GM21786 (cell line): ENCODE data around the gene PDZRN3.

Source experiments
- ATAC-seq: cut with Tn5 transposase; IDR thresholded peaks from one replicate; pipeline ENCODE4 v1.9.1; 2021; ENCODE audit not compliant: unreplicated experiment

PDZRN3 gene

GRCh38 chr3:73624821-73625665 is at the start of gene PDZRN3:
TSS of gene PDZRN3 (minus strand) at chr3:73624941.
- no peak for ATAC-seq

DNA sequence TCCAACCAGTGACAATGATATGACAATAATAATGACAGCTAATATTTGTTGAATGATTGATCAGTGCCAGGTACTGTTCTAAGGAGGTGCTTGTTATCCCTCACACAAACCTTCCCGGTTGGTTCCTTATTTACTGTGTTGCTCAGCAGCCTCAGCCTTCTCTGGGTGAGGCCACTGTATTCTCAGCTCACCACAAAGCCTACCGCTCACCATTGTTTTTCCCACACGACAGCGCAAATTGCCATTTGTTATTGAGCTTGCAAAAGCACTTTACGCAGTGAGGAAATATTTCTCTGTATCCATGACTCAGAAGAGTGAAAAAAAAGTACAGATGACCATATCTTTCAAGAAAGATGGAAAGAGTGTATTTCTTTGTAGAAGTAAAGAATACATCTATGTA is 49.5 kb upstream of the PDZRN3 start:
- no peak for ATAC-seq

GRCh38 chr3:73669260-73669659 is 44.5 kb upstream of the PDZRN3 start:
- no peak for ATAC-seq

DNA sequence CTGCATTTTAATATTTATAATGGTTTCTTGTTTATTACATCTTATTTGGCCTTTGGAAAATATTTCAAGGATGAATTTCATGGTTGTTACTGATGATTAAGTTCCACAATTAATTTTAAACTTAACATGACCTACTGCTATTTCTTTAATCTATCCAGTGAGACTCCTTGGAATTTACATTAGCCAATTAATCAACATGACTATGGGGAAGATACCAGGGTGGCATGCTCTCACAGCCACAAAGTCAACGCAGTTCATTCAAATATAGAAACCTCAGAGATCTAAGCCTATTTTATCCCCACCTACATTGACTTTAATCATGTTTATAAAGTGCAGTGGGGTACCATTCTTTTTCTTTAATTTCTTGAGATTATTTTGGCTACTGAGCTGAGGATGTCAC is 43.6 kb upstream of the PDZRN3 start:
- ATAC-seq, result no peak

DNA sequence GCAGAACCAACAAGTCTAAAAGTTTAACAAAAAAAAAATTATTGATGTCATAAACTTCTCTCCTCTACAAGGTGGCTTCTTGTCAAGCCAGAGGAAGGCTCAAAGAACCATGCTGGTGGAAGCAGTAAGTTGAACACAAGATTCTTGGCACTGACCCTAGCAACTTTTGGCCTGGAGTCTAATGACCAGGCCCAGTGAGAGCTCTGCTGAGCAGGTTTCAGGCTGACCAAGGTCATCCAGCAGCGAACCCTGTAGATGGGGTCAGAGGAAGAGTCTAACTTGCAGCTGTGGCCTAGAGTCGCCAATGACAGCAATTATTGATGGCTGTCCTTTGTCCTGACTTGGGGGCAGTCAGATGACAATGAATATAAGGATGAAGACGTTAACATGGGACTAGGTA is 43.1 kb upstream of the PDZRN3 start:
- no peak for ATAC-seq

DNA sequence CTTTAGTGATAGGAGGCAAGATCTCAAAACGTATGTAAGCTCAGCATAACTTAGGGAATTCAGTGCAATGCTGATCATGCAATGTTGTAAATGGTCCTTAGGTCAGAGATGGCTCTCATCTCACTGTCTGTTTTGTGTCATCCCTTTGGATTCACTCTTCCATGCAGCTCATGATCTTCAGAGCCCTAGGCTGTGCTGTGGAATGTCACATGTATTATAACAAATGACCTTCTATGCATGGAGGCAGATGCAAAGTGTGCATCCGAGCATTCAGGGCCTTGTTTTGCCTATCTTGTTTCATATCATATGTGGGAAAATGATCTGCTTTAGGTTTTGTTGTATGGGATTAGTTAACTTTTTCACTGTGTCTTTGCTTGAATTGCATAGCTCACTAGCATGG is 40.5 kb upstream of the PDZRN3 start:
- ATAC-seq, result no peak

DNA sequence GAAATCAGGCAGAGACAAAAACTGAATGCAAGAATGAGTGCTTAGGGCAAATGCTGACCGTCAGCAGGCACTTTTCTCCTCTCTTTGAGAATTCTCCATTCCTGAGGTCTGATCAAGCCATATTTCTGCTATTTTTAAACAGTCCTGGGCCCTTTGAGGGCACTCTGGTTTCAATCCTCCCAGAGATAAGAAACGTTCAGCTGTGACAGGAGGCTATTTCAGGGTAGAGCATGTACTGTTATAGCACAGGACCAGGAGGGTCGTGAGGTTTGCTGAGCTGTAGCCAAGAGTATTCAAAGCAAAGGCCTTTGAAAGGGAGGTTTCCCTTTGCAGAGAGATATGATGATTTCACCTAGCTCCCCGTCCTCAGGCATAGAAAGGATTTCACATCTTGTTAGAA is 39.6 kb upstream of the PDZRN3 start:
- no peak for ATAC-seq

GRCh38 chr3:73663495-73663894 is 38.8 kb upstream of the PDZRN3 start:
- no peak for ATAC-seq

- ATAC-seq, result no peak
Observed at GRCh38 chr3:73661265-73661664, 36.5 kb upstream of the PDZRN3 start.

- ATAC-seq, result no peak
Observed at GRCh38 chr3:73658227-73658626, 33.5 kb upstream of the PDZRN3 start.

DNA sequence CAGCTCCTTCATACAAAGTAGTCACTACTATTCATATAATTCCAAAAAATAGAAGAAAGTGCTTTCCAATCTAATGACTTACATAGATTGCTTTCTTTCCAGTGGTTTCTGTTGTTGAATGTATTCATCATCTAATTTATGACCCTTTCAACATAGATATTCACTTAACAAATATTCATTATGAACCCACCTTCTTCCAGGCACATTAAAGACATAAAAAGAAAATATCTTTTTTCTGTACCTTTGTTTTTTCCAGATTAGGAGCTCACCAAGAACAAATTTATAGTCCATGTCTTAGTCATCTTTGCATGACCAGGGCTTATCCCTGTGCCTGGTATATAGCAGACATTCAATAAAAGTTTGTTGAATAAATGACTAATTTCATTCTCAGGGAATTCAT is 32.4 kb upstream of the PDZRN3 start:
- no peak for ATAC-seq

DNA sequence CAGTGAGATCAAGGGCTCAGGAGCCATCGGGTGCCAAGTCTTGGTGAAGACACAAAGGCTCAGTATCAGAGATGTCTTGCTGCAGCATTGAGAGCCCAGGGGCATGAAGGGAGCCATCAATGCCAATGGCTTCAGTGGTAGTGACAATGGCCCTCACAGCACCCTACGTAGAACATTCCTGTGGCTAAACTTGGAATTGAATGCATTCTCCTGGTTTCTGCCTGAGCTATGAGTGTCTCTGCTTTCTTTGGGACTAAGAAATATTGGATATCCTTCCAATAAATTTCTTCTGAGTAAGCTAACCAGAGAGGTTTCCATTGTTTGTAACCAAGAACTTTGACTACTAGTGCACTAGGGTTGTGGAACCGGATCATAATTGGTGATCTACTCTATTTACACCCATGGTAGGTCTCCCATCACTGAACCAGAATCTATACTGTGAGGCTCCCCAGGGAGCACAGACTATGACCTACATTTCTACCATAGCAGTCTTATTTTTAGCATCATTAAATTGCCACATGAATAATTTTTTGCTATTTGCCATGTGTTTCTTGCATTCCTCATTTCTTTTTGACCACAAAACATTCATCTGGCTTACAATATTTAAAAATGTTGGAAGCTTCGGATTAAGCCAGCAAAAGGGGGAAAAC is 31.6 kb upstream of the PDZRN3 start:
- ATAC-seq, result no peak

DNA sequence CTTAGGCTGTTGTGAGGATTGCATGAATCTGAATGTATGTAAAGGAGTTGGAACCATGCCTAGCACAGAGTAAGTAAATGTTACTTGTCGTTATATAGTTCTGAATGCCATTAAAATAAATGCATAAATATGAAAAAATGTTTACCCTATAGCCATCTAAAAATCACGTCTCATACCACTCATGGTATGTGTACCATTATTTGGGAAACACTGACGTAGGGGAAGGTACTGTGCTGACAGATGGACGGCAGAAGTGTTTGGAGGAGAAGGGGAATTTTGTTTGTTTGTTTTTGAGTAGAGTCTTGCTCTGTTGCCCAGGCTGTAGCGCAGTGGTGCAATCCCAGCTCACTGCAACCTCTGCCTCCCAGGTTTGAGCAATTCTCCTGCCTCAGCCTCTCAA is 30.5 kb upstream of the PDZRN3 start:
- no peak for ATAC-seq

- no peak for ATAC-seq
Observed at GRCh38 chr3:73653877-73654276, 29.1 kb upstream of the PDZRN3 start.

DNA sequence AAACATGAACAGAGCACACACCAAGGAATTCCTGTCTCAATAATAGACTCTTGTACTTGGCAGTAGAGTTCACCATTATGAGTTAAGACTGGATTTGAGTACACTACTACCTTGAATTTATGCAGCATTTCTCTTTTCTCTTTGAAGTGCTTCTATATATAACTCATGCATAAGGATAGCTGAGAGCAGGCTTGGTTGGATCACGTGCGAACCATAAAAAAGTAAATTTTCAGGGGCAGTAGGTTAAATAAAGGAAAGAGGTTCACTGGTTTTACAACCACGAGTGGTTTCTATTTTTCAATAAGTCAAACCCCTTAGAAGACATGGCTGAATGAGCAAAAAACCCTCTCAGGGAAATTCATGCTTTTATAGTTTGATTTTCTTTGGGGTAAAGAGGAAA is 28.6 kb upstream of the PDZRN3 start:
- no peak for ATAC-seq

DNA sequence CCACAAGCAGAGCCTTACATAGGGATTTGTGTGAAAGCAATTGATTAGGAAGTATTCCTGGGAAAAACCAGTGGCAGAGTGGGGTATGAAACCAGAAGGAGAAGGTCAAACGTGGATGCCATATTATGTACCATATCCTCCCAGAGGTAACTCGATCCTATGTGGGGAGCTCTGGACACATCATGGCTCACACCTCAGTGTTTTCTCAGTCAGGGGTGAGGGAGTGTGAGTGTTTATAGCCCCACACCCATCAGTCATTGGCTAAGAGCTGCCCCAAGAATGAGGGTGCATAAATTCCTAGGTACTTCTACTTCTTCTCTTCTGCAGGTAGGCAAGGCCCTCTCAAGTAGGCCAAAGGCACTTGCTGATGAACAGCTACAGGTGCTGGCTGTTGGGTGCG is 28.2 kb upstream of the PDZRN3 start:
- ATAC-seq, result no peak

- no peak for ATAC-seq
Observed at GRCh38 chr3:73637042-73637441, 12.3 kb upstream of the PDZRN3 start.

DNA sequence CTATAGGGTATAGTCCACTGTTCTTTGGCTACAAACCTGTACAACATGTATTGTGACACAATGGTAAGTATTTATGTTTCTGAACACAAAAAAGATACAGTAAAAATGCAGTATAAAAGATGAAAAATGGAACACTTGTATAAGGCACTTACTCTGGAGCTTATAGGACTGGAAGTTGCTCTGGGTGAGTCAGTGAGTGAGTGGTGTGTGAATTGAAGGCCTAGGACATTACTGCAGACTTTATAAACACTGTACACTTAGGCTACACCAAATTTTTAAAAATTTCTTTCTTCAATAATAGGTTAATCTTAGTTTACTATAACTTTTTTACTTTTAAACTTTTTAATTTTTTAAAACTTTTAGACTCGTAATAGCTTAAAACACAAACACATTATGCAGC is 10.5 kb upstream of the PDZRN3 start:
- ATAC-seq, result no peak

GRCh38 chr3:73633916-73634344 is 9.2 kb upstream of the PDZRN3 start:
- ATAC-seq, result no peak

DNA sequence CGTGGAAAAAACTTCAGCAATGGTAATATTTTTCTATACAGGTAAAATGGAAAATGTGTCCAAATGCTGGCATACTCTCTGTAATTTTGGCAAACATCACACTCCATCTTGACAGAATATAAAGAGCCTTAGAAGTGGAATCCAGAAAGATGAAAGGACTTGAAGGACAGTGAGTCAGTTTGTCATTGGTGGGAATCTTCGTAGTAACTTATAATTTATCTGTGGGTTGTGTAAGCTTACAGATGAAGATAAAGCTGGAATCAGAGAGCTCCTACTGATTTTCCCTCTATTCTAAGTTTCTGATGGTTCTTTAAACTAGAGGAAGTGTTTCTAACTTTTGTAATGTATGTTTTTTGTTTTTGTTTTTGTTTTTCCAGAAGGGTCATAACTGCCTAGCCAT is 8.7 kb upstream of the PDZRN3 start:
- ATAC-seq, result no peak

GRCh38 chr3:73626106-73626505 is 1.4 kb upstream of the PDZRN3 start:
- no peak for ATAC-seq

DNA sequence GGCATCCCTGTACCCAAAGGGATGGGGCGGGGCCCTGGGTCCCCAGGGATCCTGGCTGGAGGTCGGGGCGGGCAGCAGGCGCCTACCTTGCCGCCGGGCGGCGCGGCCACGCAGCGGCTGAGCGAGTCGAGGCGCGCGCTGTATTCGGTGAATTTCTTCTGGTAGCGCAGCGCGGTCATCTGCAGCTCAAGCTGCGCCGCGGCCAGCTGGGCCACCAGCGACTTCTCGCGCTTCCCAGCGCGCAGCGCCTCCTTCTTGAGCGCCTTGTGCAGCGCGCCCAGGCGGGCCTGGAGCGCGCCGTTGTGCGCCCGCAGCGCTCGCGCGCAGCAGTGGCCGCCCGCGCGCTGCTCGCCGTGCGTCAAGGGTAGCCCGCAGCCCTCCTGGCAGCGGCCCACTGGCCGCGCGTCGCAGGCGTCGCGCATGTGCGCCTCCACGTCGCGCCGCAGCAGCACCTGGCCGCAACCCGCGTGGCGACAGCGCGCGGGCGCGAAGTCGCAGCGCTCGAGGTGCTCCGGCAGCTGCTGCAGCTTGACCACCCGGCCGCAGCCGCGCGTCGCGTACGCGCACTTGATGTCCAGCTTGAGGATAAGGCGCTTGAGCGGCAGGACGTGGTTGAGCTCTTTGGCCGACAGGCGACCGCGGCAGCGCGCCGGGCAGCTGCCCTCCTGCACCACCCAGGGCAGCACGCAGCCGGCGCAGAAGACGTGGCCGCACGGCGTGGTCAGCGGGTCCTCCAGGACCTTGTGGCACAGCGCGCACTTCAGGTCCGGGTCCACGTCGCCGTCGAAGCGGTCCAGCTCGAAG is 522 bp downstream of the PDZRN3 start:
- ATAC-seq, result no peak
